ENCODE data around the gene DLGAP1. TPM values are rescaled to one million over a fixed set of nuclear protein-coding genes. Genes with fewer than 3 reads are reported as not detected.
"Not testable (repeated sequence)": the region's sequence is repeated elsewhere in the genome, so short reads cannot be mapped to it uniquely, and the experiment has no call there.

Gene DLGAP1
- total and polyA plus RNA-seq, 4 donors: 16.5 to 30.7 (median 29.7) TPM

DNA sequence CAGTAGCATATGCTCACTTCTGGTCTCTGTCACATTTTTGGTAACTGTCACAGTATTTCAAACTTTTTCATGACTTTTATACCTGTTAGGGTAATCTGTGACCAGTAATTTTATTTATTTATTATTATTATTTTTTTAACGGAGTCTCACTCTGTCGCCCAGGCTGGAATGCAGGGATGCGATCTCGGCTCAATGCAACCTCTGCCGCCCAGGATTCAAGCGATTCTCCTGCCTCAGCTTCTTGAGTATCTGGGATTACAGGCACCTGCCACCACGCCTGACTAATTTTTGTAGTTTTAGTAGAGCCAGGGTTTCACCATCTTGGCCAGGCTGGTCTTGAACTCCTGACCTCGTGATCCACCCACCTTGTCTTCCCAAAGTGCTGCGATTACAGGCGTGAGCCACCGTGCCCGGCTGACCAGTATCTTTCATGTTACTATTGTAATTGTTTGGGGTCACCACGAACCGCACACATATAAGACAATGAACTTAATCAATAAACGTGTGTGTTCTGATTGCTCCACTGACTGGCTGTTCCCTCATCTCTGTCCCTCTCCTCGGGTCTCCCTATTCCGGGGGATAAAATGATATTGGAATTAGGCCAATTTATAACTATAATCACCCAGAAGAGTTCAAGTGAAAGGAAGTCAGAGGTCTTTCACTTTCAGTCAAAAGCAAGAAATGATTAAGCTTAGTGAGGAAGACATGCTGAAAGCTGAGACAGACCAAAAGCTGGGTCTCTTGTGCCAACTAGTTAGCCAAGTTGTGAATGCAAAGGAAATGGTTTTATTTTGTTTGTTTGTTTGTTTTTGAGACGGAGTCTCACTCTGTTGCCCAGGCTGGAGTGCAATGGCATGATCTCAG is 982.2 kb downstream of the DLGAP1 start:
- Histone ChIP-seq H3K27ac (ENCODE audit: low read depth, low read length) (no peak overlapping the region), H3K9me3 (ENCODE audit: control insufficient read depth, insufficient read depth, low read length) (no peaks in the 10 kb centered on the region), H3K4me3 (ENCODE audit: low read depth, low read length) (no peak overlapping the region), H3K36me3 (ENCODE audit: control insufficient read depth, insufficient read depth, low read length) (no peaks in the 10 kb centered on the region), H3K27me3 (ENCODE audit: control insufficient read depth, insufficient read depth, low read length) (no peaks in the 10 kb centered on the region), H3K4me1 (ENCODE audit: control insufficient read depth, insufficient read depth, low read length) (no peaks in the 10 kb centered on the region)
- 94% methylated on average over 8 of the region's 18 CpGs for WGBS (ENCODE audit: insufficient coverage)
- DNase-seq (ENCODE audit: low read depth in 4 of 6, low spot score in 6 of 6): no peak

DNA sequence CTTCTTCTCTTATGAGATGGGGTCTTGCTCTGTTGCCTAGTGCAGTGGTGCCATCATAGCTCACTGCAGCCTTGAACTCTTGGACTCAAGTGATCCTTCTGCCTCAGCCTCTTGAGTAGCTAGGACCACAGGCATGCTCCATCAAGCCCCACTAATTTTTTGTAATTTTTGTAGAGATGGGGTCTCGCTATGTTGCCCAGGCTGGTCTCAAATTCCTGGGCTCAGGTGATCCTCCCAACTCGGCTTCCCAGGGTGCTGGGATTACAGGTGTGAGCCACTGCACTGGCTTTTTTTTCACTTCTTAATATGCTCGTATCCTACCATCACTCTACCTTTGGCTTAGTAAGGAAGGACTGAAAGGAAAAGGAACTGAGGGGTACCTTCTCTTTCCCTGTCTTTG is 983.0 kb downstream of the DLGAP1 start:
- H3K36me3 ChIP-seq (ENCODE audit: control insufficient read depth, insufficient read depth, low read length); H3K27me3 ChIP-seq (ENCODE audit: control insufficient read depth, insufficient read depth, low read length); DNase-seq (ENCODE audit: low read depth in 4 of 6, low spot score in 6 of 6); H3K4me1 ChIP-seq (ENCODE audit: control insufficient read depth, insufficient read depth, low read length); H3K27ac ChIP-seq (ENCODE audit: low read depth, low read length); H3K9me3 ChIP-seq (ENCODE audit: control insufficient read depth, insufficient read depth, low read length); H3K4me3 ChIP-seq (ENCODE audit: low read depth, low read length): not testable (repeated sequence)
- no CpG with 5 or more reads among the region's 3 CpGs for WGBS (ENCODE audit: insufficient coverage)

DNA sequence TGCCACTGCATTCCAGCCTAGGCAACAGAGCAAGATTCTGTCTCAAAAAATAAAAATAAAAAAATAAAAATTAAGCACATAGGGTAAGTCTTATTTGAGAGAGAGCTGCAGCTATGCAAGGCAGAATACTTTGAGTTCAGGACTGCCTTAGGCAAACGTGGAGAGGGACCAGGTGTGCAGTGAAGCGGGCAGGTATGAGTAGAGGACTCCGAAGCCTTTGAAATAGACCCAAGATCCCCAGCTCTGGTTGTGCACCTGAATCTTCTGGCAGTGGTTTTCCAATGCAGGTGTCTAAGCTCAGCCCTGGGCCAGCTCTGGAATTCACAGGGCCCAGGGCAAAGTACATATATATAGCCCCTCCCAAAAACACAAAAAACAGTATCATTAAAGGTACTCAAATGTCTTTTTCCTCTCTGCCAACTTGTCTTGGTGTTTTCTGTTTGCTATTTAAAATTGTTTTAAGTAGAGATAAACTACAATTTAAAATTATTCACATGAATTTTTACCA is 983.9 kb downstream of the DLGAP1 start:
- Histone ChIP-seq H3K27me3 (ENCODE audit: control insufficient read depth, insufficient read depth, low read length) (no peaks in the 10 kb centered on the region), H3K27ac (ENCODE audit: low read depth, low read length) (no peak overlapping the region), H3K4me1 (ENCODE audit: control insufficient read depth, insufficient read depth, low read length) (no peaks in the 10 kb centered on the region), H3K36me3 (ENCODE audit: control insufficient read depth, insufficient read depth, low read length) (no peaks in the 10 kb centered on the region), H3K9me3 (ENCODE audit: control insufficient read depth, insufficient read depth, low read length) (no peaks in the 10 kb centered on the region), H3K4me3 (ENCODE audit: low read depth, low read length) (no peak overlapping the region)
- DNase-seq (ENCODE audit: low read depth in 4 of 6, low spot score in 6 of 6): no peak
- 90% methylated on average over 3 of the region's 3 CpGs for WGBS (ENCODE audit: insufficient coverage)

DNA sequence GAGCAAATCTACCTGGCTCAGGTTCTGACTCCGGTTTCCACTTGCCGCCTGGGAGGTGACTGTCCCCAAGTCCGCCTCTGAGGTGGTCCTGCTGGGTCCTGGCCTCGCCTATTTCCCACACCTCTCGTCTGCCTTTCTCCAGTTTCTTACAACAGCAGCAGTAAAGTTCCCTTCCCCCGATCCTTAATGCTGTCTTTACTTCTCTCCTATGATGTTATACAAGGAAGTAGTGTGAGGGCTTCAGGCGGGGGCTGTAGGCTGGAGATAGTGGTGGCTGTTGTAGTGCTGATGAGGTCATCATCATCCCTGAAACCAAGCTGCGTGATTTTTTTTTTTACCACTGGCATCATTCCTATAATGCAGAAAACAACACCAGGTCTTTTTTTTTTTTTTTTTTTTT is 986.3 kb downstream of the DLGAP1 start:
- Histone ChIP-seq H3K36me3 (ENCODE audit: control insufficient read depth, insufficient read depth, low read length) (no peaks in the 10 kb centered on the region), H3K4me3 (ENCODE audit: low read depth, low read length) (no peak overlapping the region), H3K9me3 (ENCODE audit: control insufficient read depth, insufficient read depth, low read length) (no peaks in the 10 kb centered on the region), H3K27me3 (ENCODE audit: control insufficient read depth, insufficient read depth, low read length) (no peaks in the 10 kb centered on the region), H3K4me1 (ENCODE audit: control insufficient read depth, insufficient read depth, low read length) (no peaks in the 10 kb centered on the region), H3K27ac (ENCODE audit: low read depth, low read length) (no peak overlapping the region)
- DNase-seq (ENCODE audit: low read depth in 4 of 6, low spot score in 6 of 6): no peak
- WGBS (ENCODE audit: insufficient coverage): 80% methylated on average over 1 of the region's 8 CpGs

DNA sequence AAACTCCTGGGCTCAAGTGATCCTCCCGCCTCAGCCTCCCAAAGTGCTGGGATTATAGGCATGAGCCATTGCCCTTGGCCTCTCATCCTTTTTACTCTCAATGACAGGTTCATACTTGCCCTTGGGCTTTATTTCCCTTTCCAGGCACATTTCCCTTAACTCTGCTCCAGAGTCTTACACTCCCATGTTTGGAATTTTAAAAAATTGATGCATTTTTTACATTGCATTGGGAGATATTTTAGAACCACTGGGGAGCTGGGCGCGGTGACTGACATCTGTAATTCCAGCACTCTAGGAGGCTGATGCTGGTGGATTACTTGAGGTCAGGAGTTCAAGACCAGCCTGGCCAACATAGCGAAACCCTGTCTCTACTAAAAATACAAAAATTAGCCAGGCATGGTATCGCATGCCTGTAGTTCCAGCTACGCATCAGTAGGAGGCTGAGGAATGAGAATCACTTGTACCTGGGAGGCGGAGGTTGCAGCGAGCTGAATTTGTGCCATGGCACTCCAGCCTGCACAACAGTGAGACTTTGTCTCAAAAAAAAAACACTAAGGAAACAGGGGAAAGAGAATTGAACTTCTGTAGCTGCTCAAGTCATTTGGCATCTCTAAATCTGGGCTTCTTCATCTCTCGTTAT is 986.9 kb downstream of the DLGAP1 start:
- DNase-seq (ENCODE audit: low read depth in 4 of 6, low spot score in 6 of 6): no peak
- no peak overlapping the region for H3K27ac ChIP-seq (ENCODE audit: low read depth, low read length)
- no peak overlapping the region for H3K4me3 ChIP-seq (ENCODE audit: low read depth, low read length)
- no peaks in the 10 kb centered on the region for H3K4me1 ChIP-seq (ENCODE audit: control insufficient read depth, insufficient read depth, low read length)
- WGBS (ENCODE audit: insufficient coverage): 91% methylated on average over 8 of the region's 9 CpGs
- H3K9me3 ChIP-seq (ENCODE audit: control insufficient read depth, insufficient read depth, low read length): no peaks in the 10 kb centered on the region
- H3K36me3 ChIP-seq (ENCODE audit: control insufficient read depth, insufficient read depth, low read length): no peaks in the 10 kb centered on the region
- no peaks in the 10 kb centered on the region for H3K27me3 ChIP-seq (ENCODE audit: control insufficient read depth, insufficient read depth, low read length)

DNA sequence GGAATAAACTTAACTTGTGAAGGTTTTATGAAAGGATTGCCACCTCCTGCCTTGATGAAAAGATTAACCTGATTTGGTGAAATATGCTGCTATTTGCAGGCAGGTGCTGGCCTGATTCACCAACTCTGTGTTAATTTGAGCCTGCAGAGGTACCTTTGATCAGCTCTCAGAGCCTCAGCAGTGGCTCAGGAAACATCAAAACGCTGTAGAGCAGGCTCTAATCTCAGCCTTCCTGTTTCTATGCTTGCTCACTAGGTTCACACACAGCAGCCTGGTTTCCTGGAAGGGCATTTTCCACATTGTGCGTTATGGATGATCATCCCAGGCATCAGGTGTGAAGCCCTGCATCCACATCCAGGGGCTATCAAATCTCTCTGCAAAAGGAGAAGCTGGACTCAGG is 988.2 kb downstream of the DLGAP1 start:
- no peak for DNase-seq (ENCODE audit: low read depth in 4 of 6, low spot score in 6 of 6)
- Histone ChIP-seq H3K4me3 (ENCODE audit: low read depth, low read length) (no peak overlapping the region), H3K27ac (ENCODE audit: low read depth, low read length) (no peak overlapping the region), H3K4me1 (ENCODE audit: control insufficient read depth, insufficient read depth, low read length) (no peaks in the 10 kb centered on the region), H3K36me3 (ENCODE audit: control insufficient read depth, insufficient read depth, low read length) (no peaks in the 10 kb centered on the region), H3K27me3 (ENCODE audit: control insufficient read depth, insufficient read depth, low read length) (no peaks in the 10 kb centered on the region), H3K9me3 (ENCODE audit: control insufficient read depth, insufficient read depth, low read length) (no peaks in the 10 kb centered on the region)
- WGBS (ENCODE audit: insufficient coverage): 43% methylated on average over 2 of the region's 2 CpGs

DNA sequence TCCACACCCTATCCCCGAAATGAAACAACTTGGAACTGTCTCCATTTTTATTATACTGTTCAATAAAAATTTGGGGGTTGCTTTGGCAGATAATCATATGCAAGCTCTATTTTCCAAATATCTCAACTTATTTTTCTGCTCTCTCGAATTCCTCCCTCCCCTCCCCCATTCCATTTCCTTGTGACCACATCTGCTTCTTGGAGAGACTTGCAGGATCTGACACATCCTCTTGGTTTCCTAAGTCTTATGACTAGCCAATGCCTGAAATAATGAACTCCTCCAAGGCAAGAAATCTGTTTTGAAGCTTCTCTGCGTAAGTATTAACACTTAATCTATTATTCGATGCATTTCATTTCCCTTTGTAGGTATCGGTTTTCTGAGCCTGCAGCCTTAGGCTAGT is 989.1 kb downstream of the DLGAP1 start:
- H3K4me3 ChIP-seq (ENCODE audit: low read depth, low read length): no peak overlapping the region
- H3K36me3 ChIP-seq (ENCODE audit: control insufficient read depth, insufficient read depth, low read length): no peaks in the 10 kb centered on the region
- no peaks in the 10 kb centered on the region for H3K27me3 ChIP-seq (ENCODE audit: control insufficient read depth, insufficient read depth, low read length)
- H3K9me3 ChIP-seq (ENCODE audit: control insufficient read depth, insufficient read depth, low read length): no peaks in the 10 kb centered on the region
- WGBS (ENCODE audit: insufficient coverage): 80% methylated on average over 1 of the region's 5 CpGs
- no peak for DNase-seq (ENCODE audit: low read depth in 4 of 6, low spot score in 6 of 6)
- H3K27ac ChIP-seq (ENCODE audit: low read depth, low read length): no peak overlapping the region
- no peaks in the 10 kb centered on the region for H3K4me1 ChIP-seq (ENCODE audit: control insufficient read depth, insufficient read depth, low read length)

DNA sequence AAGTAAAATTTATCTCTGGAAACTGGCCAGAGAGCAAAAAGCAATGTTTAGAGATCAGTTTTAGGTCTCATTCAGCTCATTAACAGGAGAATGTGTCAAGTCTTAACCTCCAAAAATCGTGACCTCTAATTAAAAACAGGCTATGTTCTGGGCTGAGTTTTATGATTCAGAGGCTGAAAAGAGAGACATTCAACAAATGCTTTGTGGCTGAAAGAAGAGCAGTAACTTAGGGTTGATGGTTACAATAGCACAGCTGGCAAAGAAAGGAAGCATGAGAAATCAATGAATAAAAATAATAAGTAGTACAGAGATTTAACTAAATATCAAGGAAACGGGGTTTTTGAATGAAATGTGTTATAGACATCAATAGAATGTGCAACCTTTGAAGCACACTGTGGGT is 992.1 kb downstream of the DLGAP1 start:
- no peaks in the 10 kb centered on the region for H3K9me3 ChIP-seq (ENCODE audit: control insufficient read depth, insufficient read depth, low read length)
- no peak overlapping the region for H3K4me3 ChIP-seq (ENCODE audit: low read depth, low read length)
- H3K27ac ChIP-seq (ENCODE audit: low read depth, low read length): no peak overlapping the region
- WGBS (ENCODE audit: insufficient coverage): no CpG with 5 or more reads among the region's 2 CpGs
- no peak for DNase-seq (ENCODE audit: low read depth in 4 of 6, low spot score in 6 of 6)
- no peaks in the 10 kb centered on the region for H3K27me3 ChIP-seq (ENCODE audit: control insufficient read depth, insufficient read depth, low read length)
- H3K4me1 ChIP-seq (ENCODE audit: control insufficient read depth, insufficient read depth, low read length): no peaks in the 10 kb centered on the region
- no peaks in the 10 kb centered on the region for H3K36me3 ChIP-seq (ENCODE audit: control insufficient read depth, insufficient read depth, low read length)

DNA sequence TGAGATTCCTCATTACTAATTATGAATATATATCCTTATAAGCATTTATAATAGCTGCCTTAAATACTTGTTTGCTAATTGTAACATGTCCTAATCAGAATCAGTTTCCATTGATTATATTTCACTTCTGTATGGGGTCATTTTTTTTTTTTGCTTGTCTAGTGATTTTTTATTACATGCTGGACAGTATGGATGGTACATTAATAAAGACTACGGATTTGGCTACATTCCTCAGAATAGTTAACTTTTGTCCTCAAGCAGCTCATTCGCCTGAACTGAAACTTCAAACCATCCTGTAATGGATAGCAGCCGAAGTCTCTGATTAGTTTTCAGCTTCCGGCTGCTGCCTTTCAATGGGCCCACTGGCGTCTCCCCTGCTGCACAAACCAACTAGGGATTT is 993.4 kb downstream of the DLGAP1 start:
- WGBS (ENCODE audit: insufficient coverage): 51% methylated on average over 4 of the region's 5 CpGs
- H3K9me3 ChIP-seq (ENCODE audit: control insufficient read depth, insufficient read depth, low read length): no peaks in the 10 kb centered on the region
- no peak for DNase-seq (ENCODE audit: low read depth in 4 of 6, low spot score in 6 of 6)
- no peaks in the 10 kb centered on the region for H3K27me3 ChIP-seq (ENCODE audit: control insufficient read depth, insufficient read depth, low read length)
- no peak overlapping the region for H3K27ac ChIP-seq (ENCODE audit: low read depth, low read length)
- H3K4me1 ChIP-seq (ENCODE audit: control insufficient read depth, insufficient read depth, low read length): peaks cover 5% of the 10 kb centered on the region
- H3K36me3 ChIP-seq (ENCODE audit: control insufficient read depth, insufficient read depth, low read length): no peaks in the 10 kb centered on the region
- H3K4me3 ChIP-seq (ENCODE audit: low read depth, low read length): no peak overlapping the region

Measured in spinal cord (tissue), 10 donors.